Memory B cell (primary cell): Measurements from ENCODE around the gene TMA7.

Experiments
- ATAC-seq: fragments of 150-1000 bp; cut with Tn5 transposase; 2 replicates; pipeline ENCODE4 v1.10.0; 2021; ENCODE audit warnings: low read depth, mild to moderate bottlenecking, moderate library complexity
- DNase-seq, 2 donors: peaks; one replicate each; pipeline ENCODE4 v3.0.0; 2022; ENCODE audit warnings: low spot score in 2 of 2
- H3K27ac Mint-ChIP-seq: one replicate; pipeline ENCODE4 v1.8.0; 2022; ENCODE audit warnings: mild to moderate bottlenecking, moderate library complexity, mixed read lengths
- H3K27me3 Mint-ChIP-seq: one replicate; pipeline ENCODE4 v1.8.0; 2022; ENCODE audit warnings: mixed read lengths
- H3K36me3 Mint-ChIP-seq: one replicate; pipeline ENCODE4 v1.8.0; 2022; ENCODE audit warnings: mild to moderate bottlenecking, mixed read lengths
- H3K4me1 Mint-ChIP-seq: one replicate; pipeline ENCODE4 v1.8.0; 2022; ENCODE audit warnings: mixed read lengths
- H3K4me3 Mint-ChIP-seq: one replicate; pipeline ENCODE4 v1.8.0; 2022; ENCODE audit warnings: mild to moderate bottlenecking, moderate library complexity, mixed read lengths
- H3K9me3 Mint-ChIP-seq: one replicate; pipeline ENCODE4 v1.8.0; 2022; ENCODE audit warnings: mixed read lengths

The TMA7 gene

GRCh38 chr3:48432411-48433371 lies 7.4 kb upstream of the TMA7 start:
- no peak overlapping the region for H3K4me3 Mint-ChIP-seq
- ATAC-seq: no peak

GRCh38 chr3:48433472-48434118 lies 6.5 kb upstream of the TMA7 start:
- peaks cover 4% of the 10 kb centered on the region for H3K36me3 Mint-ChIP-seq
- no peak for ATAC-seq
- H3K27me3 Mint-ChIP-seq: peaks cover 3% of the 10 kb centered on the region
- H3K27ac Mint-ChIP-seq: no peak overlapping the region
- H3K4me1 Mint-ChIP-seq: peaks cover 13% of the 10 kb centered on the region
- no peak overlapping the region for H3K4me3 Mint-ChIP-seq
- H3K9me3 Mint-ChIP-seq: no peaks in the 10 kb centered on the region
- DNase-seq: no peak

More at GRCh38 chr3:48432411-48433371, 7.4 kb upstream of the TMA7 start:
- Mint-ChIP-seq H3K27ac (no peak overlapping the region), H3K9me3 (no peaks in the 10 kb centered on the region), H3K4me1 (peaks cover 5% of the 10 kb centered on the region), H3K36me3 (peaks cover 4% of the 10 kb centered on the region), H3K27me3 (peaks cover 4% of the 10 kb centered on the region)
- DNase-seq: no peak

GRCh38 chr3:48434591-48435222 lies 5.3 kb upstream of the TMA7 start:
- Mint-ChIP-seq H3K9me3 (no peaks in the 10 kb centered on the region), H3K27me3 (peaks cover 3% of the 10 kb centered on the region), H3K4me3 (no peak overlapping the region), H3K36me3 (peaks cover 4% of the 10 kb centered on the region), H3K4me1 (peaks cover 18% of the 10 kb centered on the region), H3K27ac (no peak overlapping the region)
- DNase-seq (no peak), ATAC-seq (no peak)

GRCh38 chr3:48435223-48435595 lies 4.8 kb upstream of the TMA7 start:
- Mint-ChIP-seq H3K27me3 (no peaks in the 10 kb centered on the region), H3K27ac (no peak overlapping the region), H3K9me3 (no peaks in the 10 kb centered on the region), H3K4me3 (no peak overlapping the region), H3K4me1 (peaks cover 18% of the 10 kb centered on the region), H3K36me3 (peaks cover 4% of the 10 kb centered on the region)
- DNase-seq (no peak), ATAC-seq (no peak)

- ATAC-seq: peak; percentile 30
- no peak overlapping the region for H3K4me3 Mint-ChIP-seq
- H3K36me3 Mint-ChIP-seq: peaks cover 6% of the 10 kb centered on the region
- H3K27me3 Mint-ChIP-seq: no peaks in the 10 kb centered on the region
- peaks cover 18% of the 10 kb centered on the region for H3K4me1 Mint-ChIP-seq
- no peak overlapping the region for H3K27ac Mint-ChIP-seq
- no peaks in the 10 kb centered on the region for H3K9me3 Mint-ChIP-seq
- peak; percentile 83 to 84 for DNase-seq
These were observed 4.1 kb upstream of the TMA7 start for GRCh38 chr3:48435774-48436476.

- Mint-ChIP-seq H3K36me3 (peaks cover 6% of the 10 kb centered on the region), H3K27ac (no peak overlapping the region), H3K9me3 (no peaks in the 10 kb centered on the region), H3K27me3 (no peaks in the 10 kb centered on the region), H3K4me1 (peaks cover 18% of the 10 kb centered on the region), H3K4me3 (no peak overlapping the region)
- DNase-seq (no peak), ATAC-seq (no peak)
These were observed 3.6 kb upstream of the TMA7 start for GRCh38 chr3:48436477-48436787.

- no peak for ATAC-seq
- no peak overlapping the region for H3K4me3 Mint-ChIP-seq
These were observed 3.2 kb upstream of the TMA7 start for GRCh38 chr3:48436855-48437254.

GRCh38 chr3:48437812-48438211 lies 2.2 kb upstream of the TMA7 start:
- peak overlapping the region; percentile 16 for H3K27ac Mint-ChIP-seq
- no peaks in the 10 kb centered on the region for H3K27me3 Mint-ChIP-seq
- H3K4me3 Mint-ChIP-seq: no peak overlapping the region
- peaks cover 2% of the 10 kb centered on the region for H3K36me3 Mint-ChIP-seq
- no peak for ATAC-seq
- no peaks in the 10 kb centered on the region for H3K9me3 Mint-ChIP-seq
- H3K4me1 Mint-ChIP-seq: peaks cover 18% of the 10 kb centered on the region
- no peak for DNase-seq

More at GRCh38 chr3:48436855-48437254, 3.2 kb upstream of the TMA7 start:
- no peak for DNase-seq
- Mint-ChIP-seq H3K36me3 (peaks cover 2% of the 10 kb centered on the region), H3K4me1 (peaks cover 18% of the 10 kb centered on the region), H3K27me3 (no peaks in the 10 kb centered on the region), H3K27ac (no peak overlapping the region), H3K9me3 (no peaks in the 10 kb centered on the region)

GRCh38 chr3:48440590-48440958 lies 517 bp downstream of the TMA7 start:
- peaks cover 5% of the 10 kb centered on the region for H3K36me3 Mint-ChIP-seq
- DNase-seq: no peak
- no peak for ATAC-seq
- H3K27ac Mint-ChIP-seq: peak overlapping the region; percentile 93
- H3K4me1 Mint-ChIP-seq: peaks cover 18% of the 10 kb centered on the region
- no peaks in the 10 kb centered on the region for H3K27me3 Mint-ChIP-seq
- H3K9me3 Mint-ChIP-seq: no peaks in the 10 kb centered on the region
- peak overlapping the region; percentile 93 for H3K4me3 Mint-ChIP-seq

- Mint-ChIP-seq H3K27ac (no peak overlapping the region), H3K4me3 (no peak overlapping the region), H3K36me3 (peaks cover 5% of the 10 kb centered on the region), H3K4me1 (peaks cover 28% of the 10 kb centered on the region), H3K27me3 (no peaks in the 10 kb centered on the region), H3K9me3 (no peaks in the 10 kb centered on the region)
- DNase-seq (no peak), ATAC-seq (no peak)
These were observed 1.9 kb downstream of the TMA7 start for GRCh38 chr3:48441940-48442339.

GRCh38 chr3:48445277-48445882 lies 5.3 kb downstream of the TMA7 start:
- no peaks in the 10 kb centered on the region for H3K9me3 Mint-ChIP-seq
- H3K4me1 Mint-ChIP-seq: peaks cover 22% of the 10 kb centered on the region
- H3K27me3 Mint-ChIP-seq: no peaks in the 10 kb centered on the region
- no peak for ATAC-seq
- peak overlapping the region; percentile 94 for H3K27ac Mint-ChIP-seq
- no peak for DNase-seq
- peaks cover 4% of the 10 kb centered on the region for H3K36me3 Mint-ChIP-seq
- peak overlapping the region; percentile 89 for H3K4me3 Mint-ChIP-seq

- peak overlapping the region; percentile 94 for H3K27ac Mint-ChIP-seq
- no peaks in the 10 kb centered on the region for H3K27me3 Mint-ChIP-seq
- peak overlapping the region; percentile 89 for H3K4me3 Mint-ChIP-seq
- no peaks in the 10 kb centered on the region for H3K9me3 Mint-ChIP-seq
- ATAC-seq (no peak), DNase-seq (no peak)
- H3K36me3 Mint-ChIP-seq: peaks cover 4% of the 10 kb centered on the region
- peaks cover 22% of the 10 kb centered on the region for H3K4me1 Mint-ChIP-seq
These were observed 6.0 kb downstream of the TMA7 start for GRCh38 chr3:48446043-48446424.

- Mint-ChIP-seq H3K36me3 (peaks cover 4% of the 10 kb centered on the region), H3K27ac (peak within 1 kb of the TSS; percentile 94), H3K4me3 (peak within 1 kb of the TSS; percentile 89), H3K27me3 (no peaks in the 10 kb centered on the region), H3K4me1 (peaks cover 22% of the 10 kb centered on the region), H3K9me3 (no peaks in the 10 kb centered on the region)
- DNase-seq (peak; percentile 73 to 84), ATAC-seq (peak; percentile 100)
These were observed 6.6 kb downstream of the TMA7 start, which contains the start of gene ATRIP for GRCh38 chr3:48446425-48447193. ATRIP (plus strand) TSS chr3:48446737; CDS start chr3:48446846, 109 bp downstream.
